LNCaP clone FGC (cell line): ENCODE results near the gene HSPA4.

Experiments used
- DNase-seq: peaks from one replicate; pipeline ENCODE4 v3.0.0-alpha.2; 2011; ENCODE audit warnings: low read depth
- H3K4me3 ChIP-seq: 2 replicates; pipeline ENCODE4 v1.5.1; 2011; ENCODE audit warnings: mild to moderate bottlenecking, low read depth, low read length, control low read depth
- CTCF ChIP-seq: IDR thresholded peaks from 2 replicates; pipeline ENCODE4 v1.5.1; 2012; ENCODE audit warnings: mild to moderate bottlenecking; ENCODE audit not compliant: control insufficient read depth, insufficient read depth; ENCODE audit errors: extremely low read depth

The HSPA4 gene

GRCh38 chr5:133122711-133123110 lies 70.9 kb downstream of the HSPA4 start:
- no peak for DNase-seq
- no peak overlapping the region for H3K4me3 ChIP-seq
- TF ChIP-seq CTCF: no peak

- H3K4me3 ChIP-seq: no peak overlapping the region
- DNase-seq: no peak
- no peak for TF ChIP-seq CTCF
Measured at GRCh38 chr5:133123297-133123696, 71.5 kb downstream of the HSPA4 start.

GRCh38 chr5:133124891-133125290 lies 73.1 kb downstream of the HSPA4 start:
- H3K4me3 ChIP-seq: no peak overlapping the region
- no peak for TF ChIP-seq CTCF
- DNase-seq: no peak

GRCh38 chr5:133128066-133128465 lies 76.3 kb downstream of the HSPA4 start:
- no peak overlapping the region for H3K4me3 ChIP-seq
- no peak for DNase-seq
- TF ChIP-seq CTCF: no peak

GRCh38 chr5:133129289-133129688 lies 77.5 kb downstream of the HSPA4 start:
- no peak overlapping the region for H3K4me3 ChIP-seq
- DNase-seq: no peak
- TF ChIP-seq CTCF: no peak

GRCh38 chr5:133129950-133130349 lies 78.1 kb downstream of the HSPA4 start:
- TF ChIP-seq CTCF: no peak
- DNase-seq: no peak

GRCh38 chr5:133130387-133131118 lies 78.7 kb downstream of the HSPA4 start:
- DNase-seq: no peak
- TF ChIP-seq CTCF: no peak
- H3K4me3 ChIP-seq: no peak overlapping the region

More at GRCh38 chr5:133129950-133130349, 78.1 kb downstream of the HSPA4 start:
- H3K4me3 ChIP-seq: no peak overlapping the region
